ENCODE measurements around the gene SRSF11. TPM values are rescaled to one million over a fixed set of nuclear protein-coding genes. Genes with fewer than 3 reads are reported as not detected.
A peak's percentile ranks its signal among the peaks of the same experiment; 100 is the strongest.
"Not testable (repeated sequence)": the region's sequence is repeated elsewhere in the genome, so short reads cannot be mapped to it uniquely, and the experiment has no call there.

SRSF11 gene
- polyA plus RNA-seq, 1 of the 3 experiments (the other 2 are of a cell fraction) = 138 TPM

- TF ChIP-seq ZBTB33 (IDR thresholded peaks at IDR 0.05; ENCODE audit: borderline replicate concordance, low read depth) (peak; percentile 84; the same call in 1 of the 2 replicates), JUND (IDR thresholded peaks at IDR 0.05) (no peak), CTCF (IDR thresholded peaks at IDR 0.05) (0 out of 2 replicates have a peak, but pooled peaks have one; percentile 9), RFX5 (IDR thresholded peaks at IDR 0.05; ENCODE audit: low read length) (peak; percentile 72; the same call in 1 of the 2 replicates), ELF1 (IDR thresholded peaks at IDR 0.05) (peak; percentile 42; the same call in 1 of the 2 replicates), GATA2 (CRISPR knock-in tag; IDR thresholded peaks at IDR 0.05) (no peak), GABPA (IDR thresholded peaks at IDR 0.05; ENCODE audit: low read depth) (0 out of 2 replicates have a peak, but pooled peaks have one; percentile 42), MAX (IDR thresholded peaks at IDR 0.05; ENCODE audit: low read depth) (peak; percentile 73), RAD21 (IDR thresholded peaks at IDR 0.05; ENCODE audit: low read length) (no peak)
Observed at GRCh38 chr1:70205434-70206118, 15.6 kb upstream of the SRSF11 start, which contains the start of gene LRRC40 (continued).

GRCh38 chr1:70206833-70207232 lies 14.3 kb upstream of the SRSF11 start:
- Histone ChIP-seq H3K9ac (peak overlapping the region; percentile 96), H3F3A (replicated peaks; ENCODE audit: insufficient read depth) (peaks cover 15% of the 10 kb centered on the region), H3K4me3 (ENCODE audit: low read depth in 2 of 2, low read length in 1 of 2) (peak overlapping the region; percentile 74 to 91; a peak in 3 of 4 replicates), H3K36me3 (replicated peaks in 1 of 2; ENCODE audit: control insufficient read depth in 1 of 2, insufficient read depth in 2 of 2, low read length in 1 of 2) (peaks cover 0 to 13% of the 10 kb centered on the region in 2 experiments), H3K27ac (ENCODE audit: low read depth in 2 of 2, low read length in 1 of 2) (peak overlapping the region in 1 of 2 experiments; percentile 93; a peak in 1 of 4 replicates), H3K79me2 (ENCODE audit: insufficient read depth) (peaks cover 100% of the 10 kb centered on the region), H3K4me2 (peak overlapping the region; percentile 85)
- not testable (repeated sequence) for H3K27me3 ChIP-seq (ENCODE audit: insufficient read depth); DNase-seq; H3K9me2 ChIP-seq; H2AFZ ChIP-seq (ENCODE audit: low read depth); H3K9me3 ChIP-seq; H3K4me1 ChIP-seq (ENCODE audit: control insufficient read depth in 1 of 2, insufficient read depth in 2 of 2, low read depth in 1 of 2, low read length in 1 of 2); H4K20me1 ChIP-seq (ENCODE audit: insufficient read depth)
- CTCF ChIA-PET = interaction anchor here (1.0 to 1.1 kb wide), 2 partner anchors 20 to 294 kb away, joined by 3 read pairs; no protein-coding TSS in a partner anchor
- POLR2A ChIA-PET = interaction anchor here (0.6 to 2.4 kb wide), 3 partner anchors 14 to 873 kb away, joined by 3 to 16 read pairs (median 3); partner anchors contain the start of genes CTH, SRSF11 and ZRANB2
- 75% methylated on average over 17 of the region's 17 CpGs for WGBS (ENCODE audit: low lambda C conversion rate)

- Histone ChIP-seq H3K4me3 (ENCODE audit: low read depth in 2 of 2, low read length in 1 of 2) (no peak overlapping the region; a peak in 1 of 4 replicates), H3K9me3 (no peaks in the 10 kb centered on the region), H2AFZ (ENCODE audit: low read depth) (no peak overlapping the region), H3F3A (replicated peaks; ENCODE audit: insufficient read depth) (peaks cover 15% of the 10 kb centered on the region), H3K27ac (ENCODE audit: low read depth in 2 of 2, low read length in 1 of 2) (no peak overlapping the region), H3K4me2 (peak overlapping the region; percentile 85), H3K79me2 (ENCODE audit: insufficient read depth) (peaks cover 100% of the 10 kb centered on the region), H3K9me2 (no peaks in the 10 kb centered on the region), H3K27me3 (ENCODE audit: insufficient read depth) (no peaks in the 10 kb centered on the region), H3K4me1 (ENCODE audit: control insufficient read depth in 1 of 2, insufficient read depth in 2 of 2, low read depth in 1 of 2, low read length in 1 of 2) (peaks cover 4 to 5% of the 10 kb centered on the region in 2 experiments; a peak in 3 of 4 replicates), H3K36me3 (replicated peaks in 1 of 2; ENCODE audit: control insufficient read depth in 1 of 2, insufficient read depth in 2 of 2, low read length in 1 of 2) (peaks cover 0 to 16% of the 10 kb centered on the region in 2 experiments), H3K9ac (no peak overlapping the region), H4K20me1 (ENCODE audit: insufficient read depth) (peaks cover 10% of the 10 kb centered on the region; the same call in 1 of the 2 replicates)
- ChIA-PET CTCF (no interaction called here), POLR2A (no interaction called here)
- WGBS (ENCODE audit: low lambda C conversion rate) = 75% methylated on average over 4 of the region's 4 CpGs
- no peak for DNase-seq
- TF ChIP-seq FOXJ3 (CRISPR knock-in tag; IDR thresholded peaks at IDR 0.05) (no peak), MEF2A (IDR thresholded peaks at IDR 0.05; ENCODE audit: borderline replicate concordance, low read depth) (no peak), CHD2 (IDR thresholded peaks at IDR 0.05; ENCODE audit: low read length, partially characterized antibody) (no peak), USF1 (IDR thresholded peaks at IDR 0.05; ENCODE audit: borderline replicate concordance, low read depth) (no peak), FOXM1 (IDR thresholded peaks at IDR 0.05; ENCODE audit: low read depth) (no peak), JUND (IDR thresholded peaks at IDR 0.05) (no peak), ZBTB33 (IDR thresholded peaks at IDR 0.05; ENCODE audit: borderline replicate concordance, low read depth) (no peak), USF2 (IDR thresholded peaks at IDR 0.05; ENCODE audit: borderline replicate concordance, low read depth, low read length) (no peak), RAD21 (IDR thresholded peaks at IDR 0.05; ENCODE audit: low read length) (no peak)
Observed at GRCh38 chr1:70207492-70207891, 13.7 kb upstream of the SRSF11 start.
